HK-2 (cell line): Measurements from ENCODE around the gene LDLRAD4.

Experiments
- DNase-seq: peaks from one replicate; pipeline ENCODE4 v3.0.0-alpha.2; 2018; ENCODE audit not compliant: unreplicated experiment

Gene LDLRAD4

DNA sequence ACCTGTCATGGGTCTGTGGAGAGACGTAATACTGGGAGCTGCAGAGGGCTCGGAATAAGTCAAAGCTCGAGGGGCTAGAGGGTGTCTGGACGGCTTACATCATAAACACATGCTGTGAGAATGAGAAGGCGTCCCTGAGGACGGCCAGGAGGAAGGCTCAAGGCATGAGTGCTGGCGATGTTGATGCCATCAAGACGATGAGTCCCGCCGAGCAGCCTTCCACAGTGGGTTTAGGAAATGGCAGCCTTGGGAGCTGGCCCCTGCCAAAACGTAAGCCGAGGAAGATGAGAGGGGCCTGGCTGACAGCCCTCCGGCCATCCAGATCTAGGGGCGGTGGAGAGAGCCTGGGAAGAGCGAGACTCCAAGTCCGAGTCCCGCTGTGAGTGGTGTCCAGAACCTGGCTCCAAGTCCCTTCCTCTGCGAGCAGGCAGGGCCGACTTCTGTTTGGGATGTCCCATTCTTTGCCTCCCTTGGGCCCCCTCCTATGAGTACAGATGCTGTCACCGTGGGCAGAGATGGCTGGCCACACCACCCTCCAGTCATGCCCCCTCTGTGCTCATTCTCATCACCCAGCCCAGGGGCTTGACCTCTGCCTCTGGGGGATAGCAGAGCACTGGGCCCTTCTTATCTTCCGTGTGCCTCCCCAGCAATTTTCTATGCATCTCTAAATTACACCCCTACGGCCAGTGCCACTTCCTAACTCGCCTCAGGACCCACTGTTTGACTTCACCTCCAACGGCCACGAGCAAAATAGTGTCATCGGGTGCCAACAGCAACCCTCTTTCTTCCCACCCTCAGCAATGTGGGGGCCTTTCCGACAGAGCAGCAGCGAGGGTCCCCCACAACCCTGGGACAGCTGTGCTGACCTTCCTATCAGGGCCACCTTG lies 332.1 kb downstream of the LDLRAD4 start:
- DNase-seq = no peak

DNA sequence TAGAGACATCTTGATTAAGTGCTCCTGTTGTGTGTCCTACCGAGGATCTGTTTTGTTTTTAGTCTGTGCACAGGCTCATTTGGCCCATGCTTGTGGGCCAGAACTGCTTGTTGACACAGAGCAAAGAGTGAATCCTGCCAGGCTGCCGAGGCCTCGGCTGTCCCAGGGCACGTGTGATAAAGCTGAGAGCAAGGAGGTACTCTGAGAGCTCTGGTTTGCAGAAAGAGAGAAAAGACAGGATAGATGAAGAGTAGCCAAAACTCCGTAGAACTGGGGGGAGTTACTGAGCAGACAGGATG lies 332.7 kb downstream of the LDLRAD4 start:
- DNase-seq = no peak

DNA sequence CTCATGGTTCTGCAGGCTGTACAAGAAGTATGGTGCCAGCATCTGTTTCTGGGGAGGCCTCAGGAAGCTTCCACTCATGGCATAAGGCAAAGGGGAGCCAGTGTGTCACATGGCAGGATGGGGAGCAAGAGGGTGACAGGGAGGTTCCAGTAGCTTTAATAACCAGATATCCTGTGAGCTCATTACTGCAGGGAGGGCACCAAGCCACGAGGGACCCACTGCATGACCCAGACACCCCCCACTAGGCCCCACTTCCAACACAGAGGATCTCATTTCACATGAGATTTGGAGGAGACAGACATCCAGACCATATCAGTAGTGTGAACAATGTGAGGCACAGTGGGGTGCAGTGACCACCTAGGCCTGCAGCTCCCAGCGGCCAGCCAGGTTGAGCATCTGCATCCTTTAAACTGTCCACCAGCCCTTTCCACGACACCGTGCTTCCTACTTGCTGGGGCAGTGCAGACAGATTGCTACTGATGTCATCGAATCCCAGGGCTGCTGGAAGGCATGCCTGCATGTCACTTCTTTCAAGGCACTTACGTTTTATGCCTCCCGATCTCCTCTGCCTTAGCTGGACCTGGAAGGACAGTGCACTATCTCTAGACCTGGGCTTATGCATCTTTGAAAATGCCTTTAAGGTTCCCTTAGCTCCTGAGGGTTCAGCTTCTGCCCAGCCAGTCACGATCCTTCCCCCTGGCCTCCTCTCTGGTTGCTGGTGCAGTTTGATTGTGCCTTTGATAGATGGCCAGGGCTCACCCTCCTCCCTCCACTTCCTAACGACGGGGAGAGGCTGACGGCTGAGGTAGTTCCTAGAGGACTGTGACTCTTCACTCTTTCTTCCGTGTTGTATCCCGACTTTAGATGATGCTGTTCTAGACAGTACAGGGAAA lies 333.5 kb downstream of the LDLRAD4 start:
- no peak for DNase-seq

DNA sequence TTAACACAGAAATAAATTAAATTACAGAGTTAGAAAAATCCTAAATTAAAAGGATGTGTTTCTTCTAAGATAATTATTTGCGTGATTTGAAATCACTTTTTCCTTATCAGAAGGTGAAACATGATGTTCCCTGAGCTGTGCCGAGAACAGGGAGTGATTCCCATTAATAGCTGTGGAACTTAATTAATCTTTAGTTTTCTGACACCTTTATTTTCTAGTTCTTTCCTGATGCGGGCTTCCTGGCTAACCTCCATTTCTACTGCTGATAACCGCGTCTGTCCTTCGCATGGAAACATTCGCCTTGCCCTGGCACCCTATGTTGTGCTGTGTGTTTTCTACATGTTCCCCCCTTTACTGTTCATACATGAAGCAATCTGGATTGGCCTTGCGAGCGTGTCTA lies 334.9 kb downstream of the LDLRAD4 start:
- DNase-seq = no peak

DNA sequence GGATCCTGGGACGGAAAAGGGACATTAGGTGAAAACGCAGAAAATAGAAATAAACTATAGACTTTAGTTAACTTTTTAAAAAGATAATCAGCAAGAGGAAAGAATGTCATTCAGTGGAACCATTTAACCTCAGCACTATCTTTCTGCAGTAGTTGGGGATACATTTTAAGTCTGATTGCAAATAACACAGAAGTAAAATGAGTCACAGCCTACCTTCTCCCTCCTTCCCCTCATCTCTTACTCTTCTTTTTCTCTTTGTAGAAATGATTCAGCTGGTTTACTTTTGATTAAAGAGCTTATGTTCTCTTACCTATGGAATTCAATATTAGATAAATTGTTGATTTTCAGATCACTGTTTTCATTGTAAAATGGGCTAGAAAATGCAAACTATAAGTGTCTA lies 336.6 kb downstream of the LDLRAD4 start:
- no peak for DNase-seq

DNA sequence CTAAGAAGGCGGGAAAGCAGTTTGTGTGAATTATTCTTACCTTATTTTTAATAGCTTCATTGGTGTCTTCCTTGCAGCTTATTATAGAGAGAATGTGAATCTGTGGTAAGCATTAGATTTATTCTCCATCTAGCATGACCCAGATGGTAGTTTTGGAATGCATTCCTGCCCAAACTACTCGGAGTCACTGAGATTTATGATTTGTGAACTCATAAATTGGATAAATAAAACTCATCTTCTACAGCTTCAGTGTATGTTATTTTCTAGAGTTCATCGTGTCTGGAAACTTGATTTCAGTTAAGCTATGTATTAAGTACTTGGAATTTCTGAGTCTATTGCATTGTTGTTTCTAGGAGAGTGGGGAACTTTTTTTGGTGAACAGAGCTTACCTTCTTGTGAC lies 337.3 kb downstream of the LDLRAD4 start:
- no peak for DNase-seq

DNA sequence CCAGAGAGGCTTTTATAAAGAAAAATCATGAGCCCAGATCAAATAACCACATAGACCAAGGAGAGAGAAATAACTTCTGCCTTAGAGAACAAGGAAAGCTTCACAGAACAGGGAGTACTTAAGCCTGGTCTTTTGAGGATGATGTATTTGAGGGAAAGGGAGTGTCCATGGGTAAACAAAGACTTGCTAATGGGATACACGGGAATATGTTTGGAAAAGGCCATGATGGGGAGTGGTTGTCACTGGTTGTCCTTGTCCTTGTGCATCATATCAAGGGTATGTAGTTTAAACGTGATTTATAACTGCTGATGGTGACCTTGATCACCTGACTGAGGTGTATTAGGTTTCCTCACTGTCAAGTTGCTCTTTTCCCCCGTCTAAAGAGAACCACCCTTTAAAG lies 337.9 kb downstream of the LDLRAD4 start:
- DNase-seq = no peak

DNA sequence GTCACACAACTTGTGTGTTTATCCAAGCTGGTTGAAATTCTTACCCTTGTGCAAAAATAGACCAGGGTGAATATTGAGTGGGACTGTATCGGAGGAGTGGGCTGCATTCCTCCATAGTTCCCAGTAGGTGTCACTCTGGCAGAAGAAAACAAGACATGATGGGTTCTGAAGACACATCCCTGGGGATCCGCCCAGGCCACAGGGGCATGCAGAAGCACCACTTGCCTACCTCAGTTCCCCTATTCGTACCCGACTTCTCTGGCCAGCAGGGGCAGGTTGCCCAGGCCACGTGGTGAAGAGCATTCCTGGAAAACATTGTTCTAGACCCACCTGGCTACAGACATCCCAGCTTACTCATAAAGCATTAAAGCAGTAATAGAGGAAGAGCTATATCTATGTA lies 339.6 kb downstream of the LDLRAD4 start:
- peak; percentile 9 for DNase-seq

DNA sequence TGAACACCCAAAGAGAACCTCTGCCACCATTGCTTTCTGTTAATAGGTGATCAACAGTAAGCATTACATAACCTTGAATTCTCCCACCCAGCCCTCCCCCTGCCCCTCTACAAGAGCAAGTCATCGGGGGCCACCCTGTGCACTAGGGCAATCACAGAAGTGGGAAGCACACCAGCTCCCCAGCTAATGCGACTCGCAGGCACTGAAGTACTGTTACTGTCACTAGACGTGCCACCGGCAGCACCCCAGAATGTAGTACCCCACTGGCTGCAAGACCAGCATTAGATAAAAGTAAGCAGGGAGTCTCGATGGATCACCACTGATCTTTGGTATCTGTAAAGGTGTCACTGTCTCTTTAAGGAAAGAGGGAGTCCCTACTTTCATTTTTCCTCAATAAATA lies 340.2 kb downstream of the LDLRAD4 start:
- no peak for DNase-seq

DNA sequence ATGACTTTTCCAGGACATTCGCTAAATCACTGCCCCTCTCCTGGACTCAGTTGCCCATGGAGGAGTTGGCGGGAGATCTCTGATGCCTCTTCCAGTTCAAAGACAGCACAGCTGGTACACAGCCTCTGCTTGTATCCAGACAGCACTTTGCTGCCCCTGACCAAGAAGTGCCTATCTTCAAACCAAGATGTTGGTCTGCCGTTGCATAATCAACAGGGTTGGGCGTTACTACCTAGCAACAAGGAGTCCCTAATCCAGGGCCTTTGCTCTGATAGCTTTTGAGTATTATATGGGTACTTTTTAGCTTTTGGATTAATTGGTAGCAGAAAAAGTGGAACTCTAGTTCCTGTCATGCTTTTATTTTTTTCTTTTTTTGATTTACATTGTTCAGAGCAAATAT lies 341.2 kb downstream of the LDLRAD4 start:
- no peak for DNase-seq

DNA sequence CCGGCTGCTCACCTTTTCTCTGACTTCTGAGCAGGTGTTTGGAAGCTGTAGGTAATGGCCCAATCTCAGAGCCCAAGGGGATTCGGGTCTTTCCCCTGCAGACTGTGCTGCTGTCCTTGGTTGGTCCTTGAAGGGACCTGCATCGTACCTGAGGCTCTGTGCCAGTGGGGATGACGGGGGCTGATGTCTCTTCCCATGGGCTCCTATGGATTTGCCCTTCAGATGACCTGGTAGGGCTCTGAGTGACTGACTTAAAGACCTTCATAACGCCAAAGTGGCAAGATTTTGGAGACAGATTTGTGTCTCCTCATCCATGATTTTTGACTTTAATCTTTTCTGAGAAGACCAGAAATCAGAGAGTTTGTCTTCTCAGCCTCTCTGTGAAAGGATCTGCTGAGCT lies 341.7 kb downstream of the LDLRAD4 start:
- DNase-seq = no peak

DNA sequence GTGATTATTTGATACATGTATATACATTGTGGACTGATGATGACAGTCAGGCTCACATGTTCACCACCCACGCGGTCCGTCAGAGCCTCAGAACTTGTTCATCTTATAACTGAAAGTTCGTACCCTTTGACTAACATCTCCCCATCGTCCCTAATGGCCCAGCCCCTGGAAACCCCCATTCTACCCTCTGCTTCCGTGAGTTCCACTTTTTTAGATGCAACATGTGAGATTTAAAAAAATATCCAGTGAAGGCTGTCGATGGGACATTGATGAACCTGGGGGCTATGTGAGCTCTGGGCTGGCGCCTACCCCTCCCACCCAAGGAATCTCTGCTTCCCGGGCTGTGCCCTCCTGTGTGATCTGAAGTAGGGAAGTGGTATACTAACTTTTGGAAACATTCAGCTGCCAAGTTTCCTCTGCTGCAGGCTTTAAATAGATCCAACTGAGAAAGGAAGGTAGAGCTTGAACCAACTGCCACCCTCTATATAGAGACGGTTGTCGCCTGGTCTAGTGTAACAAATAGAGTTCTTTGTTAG lies 344.0 kb downstream of the LDLRAD4 start:
- DNase-seq = no peak

DNA sequence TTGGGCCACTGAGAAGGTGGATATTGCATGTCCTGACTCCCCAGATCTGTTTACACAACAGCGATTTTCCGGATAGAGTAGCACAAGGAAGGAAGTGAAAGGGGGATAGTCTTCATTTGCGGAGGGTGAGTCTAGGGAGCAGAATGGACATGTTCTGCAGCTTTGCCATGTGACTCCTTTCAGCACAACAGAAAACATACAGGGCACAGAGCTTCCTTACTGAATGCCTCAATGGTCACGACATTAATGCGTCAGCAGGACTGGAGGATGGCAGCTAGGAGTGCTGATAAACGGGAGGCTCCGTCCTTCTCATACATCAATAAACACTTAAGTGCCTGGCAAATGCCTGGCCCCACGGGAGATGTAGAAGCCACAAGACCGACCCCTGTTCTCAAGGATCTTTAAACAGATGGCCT lies 344.8 kb downstream of the LDLRAD4 start:
- no peak for DNase-seq

DNA sequence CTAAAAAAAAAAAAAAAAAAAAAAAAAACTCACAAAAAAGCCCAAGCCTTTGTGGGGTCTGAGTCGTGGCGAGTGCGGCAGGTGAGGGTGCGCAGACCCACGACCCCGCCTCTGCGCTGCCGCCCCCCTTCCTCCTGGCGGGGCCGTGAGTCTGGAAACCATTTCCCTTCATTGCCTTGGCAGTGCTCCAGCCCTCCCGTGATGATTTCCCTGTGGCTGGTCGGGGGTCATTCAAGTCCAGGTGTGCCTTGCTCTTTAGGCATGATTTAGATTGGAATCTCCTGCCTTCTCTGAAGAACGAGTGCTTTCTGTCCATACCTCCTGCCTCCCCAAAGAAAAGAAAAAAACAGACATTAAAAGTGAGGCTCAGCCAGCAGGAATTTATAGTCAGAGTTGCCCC lies 346.0 kb downstream of the LDLRAD4 start:
- no peak for DNase-seq

DNA sequence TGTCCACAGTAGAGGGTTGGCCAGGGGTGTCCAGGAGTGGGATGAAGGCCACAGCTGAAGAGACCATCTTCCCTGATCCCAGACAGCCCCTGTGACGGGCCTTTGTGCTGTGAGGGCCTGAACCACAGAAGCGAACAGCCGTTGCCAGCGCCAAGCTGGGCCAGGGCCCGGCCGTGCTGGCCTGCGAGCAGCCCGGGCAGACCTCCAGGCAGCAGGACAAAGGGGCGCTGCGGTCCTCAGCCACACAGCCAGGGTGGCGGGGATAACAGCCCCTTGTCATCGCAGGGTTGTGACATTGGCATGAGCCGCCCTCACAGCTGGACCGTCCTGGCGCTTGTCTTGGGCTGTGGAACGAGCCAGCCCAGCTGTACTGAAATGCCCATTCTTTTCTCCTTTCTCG lies 346.7 kb downstream of the LDLRAD4 start:
- no peak for DNase-seq

DNA sequence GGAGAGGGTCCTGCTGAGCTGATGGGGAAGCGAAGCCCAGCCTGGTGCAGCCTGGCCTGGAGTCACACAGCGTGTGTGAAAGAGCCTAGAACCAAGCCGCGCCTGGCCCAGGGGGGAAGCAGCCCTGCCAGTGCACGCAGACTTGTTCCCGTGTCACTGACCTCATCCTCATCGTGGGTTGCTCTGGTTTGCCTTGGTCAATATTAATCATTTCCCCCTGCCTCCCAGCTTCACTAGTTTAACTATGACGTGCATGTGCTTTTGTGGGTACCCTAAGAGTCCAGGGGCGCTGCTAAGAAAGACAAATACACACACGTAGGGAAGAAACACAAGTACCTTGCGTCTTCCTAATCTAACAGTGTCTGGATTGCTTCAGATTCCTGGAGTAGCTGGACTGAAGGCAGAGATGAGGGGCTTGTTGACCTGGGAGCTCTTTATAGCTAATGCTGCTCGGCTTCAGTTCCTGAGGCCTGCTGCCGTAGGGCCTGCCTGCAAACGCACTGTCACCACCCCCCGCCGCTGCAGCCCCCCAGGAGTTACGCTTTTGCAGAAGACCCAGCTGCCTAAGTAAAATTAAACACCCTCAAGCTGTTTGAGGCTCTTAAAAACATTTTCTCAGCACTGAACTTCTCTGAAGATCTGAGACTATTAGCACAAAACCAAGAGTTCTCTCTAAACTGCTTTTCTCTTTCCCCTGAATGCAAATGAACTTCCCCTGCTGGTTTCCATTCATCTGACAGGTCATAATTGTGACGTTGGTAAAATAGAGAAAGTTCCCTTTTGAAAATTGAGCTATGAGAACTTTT lies 348.6 kb downstream of the LDLRAD4 start:
- no peak for DNase-seq

DNA sequence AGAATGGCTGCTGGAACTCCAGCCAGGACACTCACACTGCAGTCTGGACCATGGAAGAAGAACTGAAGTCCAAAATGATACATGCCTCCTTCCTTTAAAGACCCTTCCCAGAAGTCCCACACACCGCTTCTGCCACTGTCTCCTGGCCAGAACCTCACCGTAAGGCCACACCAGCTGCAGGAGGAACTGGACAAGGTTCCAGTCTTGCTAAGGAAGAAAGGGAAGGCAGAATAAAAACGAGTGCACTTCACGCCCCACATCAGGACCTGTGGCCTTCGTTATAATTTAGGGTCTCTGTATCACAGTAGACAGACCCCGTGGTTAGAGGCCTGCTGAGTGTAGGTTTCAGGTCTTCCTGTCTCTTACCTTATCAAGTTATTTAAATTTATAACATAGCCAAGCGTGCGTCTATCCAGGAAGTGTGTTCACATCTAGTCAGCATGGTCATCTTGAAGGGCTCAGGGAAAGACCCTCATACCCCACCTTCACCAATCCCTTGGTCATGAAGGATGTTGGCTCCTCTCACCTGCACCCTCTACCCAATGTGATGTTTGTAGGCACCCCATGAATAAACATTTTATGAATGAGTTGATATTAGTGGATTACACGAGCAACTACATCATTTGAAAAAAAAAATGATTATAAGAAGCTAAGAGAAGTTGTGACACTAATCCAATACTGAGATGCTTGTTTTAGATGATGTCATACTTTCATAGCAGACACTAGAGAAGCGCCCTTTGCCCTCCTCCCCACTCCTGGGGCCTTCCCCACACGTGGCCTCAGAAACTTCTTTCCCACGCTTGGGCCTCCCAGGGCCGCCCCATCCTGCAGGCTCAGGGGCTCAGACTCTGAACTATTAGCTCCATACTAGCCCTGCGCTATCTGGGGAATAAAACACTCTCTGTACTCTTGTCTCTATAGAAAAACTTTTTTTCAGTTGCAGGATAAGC lies 350.2 kb downstream of the LDLRAD4 start:
- no peak for DNase-seq

DNA sequence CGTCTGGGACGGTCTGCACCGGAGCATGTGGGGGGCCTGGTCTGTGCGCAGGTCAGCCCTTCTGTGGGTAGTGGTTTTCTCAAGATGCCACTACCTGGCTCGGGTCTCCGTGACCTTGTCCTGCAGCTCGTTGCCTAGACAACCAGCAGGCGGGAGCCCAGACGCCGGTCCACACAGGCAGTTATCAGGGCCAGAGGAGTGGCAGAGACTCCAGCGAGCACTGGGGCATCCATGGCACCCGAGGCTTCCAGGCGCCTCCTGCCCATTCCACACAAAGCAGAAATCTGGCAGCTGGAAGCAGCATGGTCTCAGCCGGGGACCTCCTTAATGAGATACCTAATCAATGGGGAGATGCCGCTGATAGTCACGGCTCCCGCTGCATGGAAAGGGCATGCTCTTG lies 351.7 kb downstream of the LDLRAD4 start:
- DNase-seq = no peak

DNA sequence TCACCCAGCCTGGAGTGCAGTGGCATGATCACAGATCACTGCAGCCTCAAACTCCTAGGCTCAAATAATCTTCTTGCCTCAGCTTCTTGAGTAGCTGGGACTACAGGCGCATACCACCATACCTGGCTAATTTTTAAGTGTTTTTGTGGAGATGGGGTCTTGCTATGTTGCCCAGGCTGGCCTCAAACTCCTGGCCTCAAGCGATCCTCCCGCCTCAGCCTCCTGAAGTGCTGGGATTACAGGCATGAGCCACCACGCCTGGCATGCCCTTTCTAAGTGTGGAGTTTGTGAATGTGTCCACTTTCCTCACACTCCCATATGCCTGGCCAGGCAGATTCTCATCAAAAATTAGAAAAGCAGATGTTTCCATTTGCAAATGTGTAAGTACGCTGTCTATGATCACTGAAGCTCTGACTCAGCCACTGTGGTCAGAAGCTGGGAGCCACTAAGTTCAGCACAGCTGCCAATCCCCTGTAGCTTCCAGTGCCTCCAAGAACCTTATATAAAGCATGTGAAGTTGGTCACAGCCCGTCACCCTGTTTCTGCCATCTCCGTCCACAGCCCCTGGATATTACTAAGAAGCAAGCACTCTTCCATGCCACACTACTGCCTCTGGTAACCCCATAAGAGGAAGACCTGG lies 352.4 kb downstream of the LDLRAD4 start:
- DNase-seq = no peak

DNA sequence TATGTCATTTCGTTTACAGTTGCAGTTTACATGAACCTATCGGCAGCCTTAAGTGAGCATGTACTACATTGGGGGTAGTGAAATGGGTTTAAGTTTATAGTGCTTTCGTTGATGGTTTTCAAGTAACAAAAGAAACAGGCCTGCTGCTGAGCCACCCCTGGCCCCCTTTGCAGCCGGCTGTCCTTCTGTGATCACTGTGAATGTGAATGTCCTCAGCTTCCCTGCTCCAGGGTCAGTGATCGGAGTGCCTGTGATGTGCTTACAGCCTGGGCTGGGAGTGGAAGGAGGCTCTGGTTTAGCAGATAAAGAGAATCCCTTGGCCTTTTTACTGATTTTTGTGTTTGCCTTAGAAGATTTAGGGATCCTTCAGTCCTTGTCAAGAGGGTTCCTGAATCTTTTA lies 353.6 kb downstream of the LDLRAD4 start:
- DNase-seq = no peak
